ENCODE data around the gene FITM2.
A peak's percentile ranks its signal among the peaks of the same experiment; 100 is the strongest.
"Not testable (repeated sequence)": the region's sequence is repeated elsewhere in the genome, so short reads cannot be mapped to it uniquely, and the experiment has no call there.

The FITM2 gene

GRCh38 chr20:44310664-44311639 lies at the start of gene FITM2:
Gene FITM2 (minus strand): TSS chr20:44311202. CDS start chr20:44311148, 54 bp downstream.
- peak; percentile 94 to 95 for DNase-seq

DNA sequence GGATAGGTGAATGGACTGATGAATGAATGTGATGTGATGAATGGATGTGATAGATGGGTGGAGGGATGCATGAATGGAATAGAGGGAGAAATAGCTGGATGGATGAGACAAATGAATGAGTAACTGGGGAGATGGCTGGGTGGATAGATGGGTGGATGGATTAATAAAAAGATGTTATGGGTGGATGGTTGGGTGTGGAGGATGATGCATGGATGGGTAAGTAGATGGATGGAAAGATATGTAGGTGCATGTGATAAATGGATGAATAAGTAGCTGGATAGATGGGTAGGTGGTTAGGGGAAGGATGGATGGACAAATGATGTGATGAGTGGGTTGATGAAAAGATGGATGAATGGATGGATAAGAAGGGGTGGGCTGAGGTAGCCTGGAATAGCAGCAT lies 49.2 kb upstream of the FITM2 start:
- DNase-seq, result no peak

GRCh38 chr20:44358776-44359175 lies 47.8 kb upstream of the FITM2 start:
- DNase-seq, result no peak

DNA sequence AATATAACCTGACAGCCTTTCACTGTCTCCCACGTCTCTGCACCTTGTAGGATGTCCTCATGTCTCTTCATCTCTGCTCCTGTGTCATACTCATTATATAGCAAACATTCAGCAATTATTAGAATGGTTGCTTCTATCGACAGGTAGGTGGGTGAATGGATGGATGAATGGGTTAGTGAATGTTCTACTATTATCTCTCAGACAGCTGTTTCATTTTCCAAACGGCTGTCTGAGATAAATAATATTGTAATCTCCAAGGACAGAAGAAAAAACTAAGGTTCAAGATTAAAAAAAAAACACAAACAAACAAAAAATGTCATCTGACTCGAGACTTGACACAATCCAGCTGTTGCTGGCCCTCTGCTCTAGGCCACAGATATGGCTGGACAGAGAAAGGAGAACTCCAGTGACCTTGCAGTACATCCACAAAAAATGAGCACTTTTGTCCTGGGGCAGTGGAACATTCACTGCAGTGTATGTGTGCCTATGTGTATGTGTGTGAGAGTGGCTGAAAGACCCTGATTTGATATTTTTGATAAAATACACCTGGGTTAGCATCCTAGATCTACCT lies 46.6 kb upstream of the FITM2 start:
- DNase-seq, result no peak

DNA sequence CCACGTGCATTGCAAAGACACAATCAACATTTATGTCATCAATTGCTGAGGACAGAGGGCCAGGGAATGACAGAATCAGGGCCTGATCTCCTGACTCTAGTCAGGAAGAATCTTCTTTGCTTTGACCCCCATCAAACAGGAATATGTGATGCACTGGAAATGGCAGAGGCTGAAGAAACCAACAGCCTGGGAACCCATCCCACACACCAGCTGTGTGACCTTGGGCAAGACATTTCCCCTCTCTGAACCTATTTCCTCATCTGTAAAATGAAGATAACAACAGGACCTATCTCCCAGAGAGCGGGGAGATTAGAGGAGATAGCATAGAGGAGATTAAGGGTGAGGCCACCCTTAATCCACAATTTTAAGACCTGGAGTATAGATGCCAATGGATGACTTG lies 46.0 kb upstream of the FITM2 start:
- no peak for DNase-seq

GRCh38 chr20:44356353-44356723 lies 45.3 kb upstream of the FITM2 start:
- DNase-seq, result no peak

GRCh38 chr20:44355498-44356352 lies 44.7 kb upstream of the FITM2 start, which contains the start of gene HNF4A:
Gene HNF4A (plus strand): TSS chr20:44355699. CDS start chr20:44355805, 106 bp downstream.
- no peak for DNase-seq

DNA sequence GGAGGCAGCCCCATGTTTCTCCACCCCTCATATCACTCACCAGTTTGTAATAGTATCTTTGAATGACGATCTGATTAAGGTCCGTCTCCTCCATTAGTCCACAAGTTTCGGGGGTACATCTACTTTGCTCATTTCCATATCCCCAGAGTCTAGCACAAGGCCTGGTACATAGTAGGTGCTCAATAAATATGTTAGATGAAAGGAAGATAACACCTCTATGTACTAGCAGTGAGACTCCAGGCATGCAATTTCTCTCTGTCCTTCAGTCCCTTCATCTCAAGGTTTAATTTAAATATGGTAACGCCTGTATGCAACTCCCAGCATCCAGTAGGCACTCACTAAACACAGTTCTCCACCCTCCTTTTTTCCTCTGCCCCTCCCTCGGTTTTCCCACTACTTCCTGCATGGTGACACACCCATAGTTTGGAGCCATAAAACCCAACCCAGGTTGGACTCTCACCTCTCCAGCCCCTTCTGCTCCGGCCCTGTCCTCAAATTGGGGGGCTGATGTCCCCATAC lies 44.0 kb upstream of the FITM2 start:
- DNase-seq, result no peak

DNA sequence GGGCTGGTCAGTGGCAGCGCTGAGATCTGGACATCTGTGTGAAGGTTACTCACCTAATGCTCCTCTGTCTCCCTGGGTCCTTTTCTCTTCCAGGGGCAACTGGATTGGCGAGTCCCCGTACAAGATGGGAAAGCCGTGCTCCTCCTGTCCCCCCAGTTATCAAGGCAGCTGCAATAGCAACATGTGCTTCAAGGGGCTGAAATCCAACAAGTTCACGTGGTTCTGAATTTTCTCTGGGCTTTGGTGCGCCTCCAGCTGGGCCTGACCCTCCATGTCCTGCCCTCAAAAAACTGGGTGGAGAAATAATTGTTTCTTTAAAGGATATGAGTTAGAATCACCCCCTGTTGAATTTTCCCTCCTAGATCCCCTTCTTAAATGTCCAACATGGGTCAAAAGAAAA lies 39.6 kb upstream of the FITM2 start:
- no peak for DNase-seq

GRCh38 chr20:44349349-44349748 lies 38.3 kb upstream of the FITM2 start:
- DNase-seq, result no peak

- no peak for DNase-seq
Observed at GRCh38 chr20:44348168-44348659, 37.2 kb upstream of the FITM2 start.

- DNase-seq, result not testable (repeated sequence)
Observed at GRCh38 chr20:44345941-44346340, 34.9 kb upstream of the FITM2 start.

GRCh38 chr20:44345147-44345546 lies 34.1 kb upstream of the FITM2 start:
- DNase-seq, result no peak

- DNase-seq, result no peak
Observed at GRCh38 chr20:44344723-44345122, 33.7 kb upstream of the FITM2 start.

- DNase-seq, result no peak
Observed at GRCh38 chr20:44343162-44343675, 32.2 kb upstream of the FITM2 start.

- DNase-seq, result no peak
Observed at GRCh38 chr20:44342248-44342647, 31.2 kb upstream of the FITM2 start.

DNA sequence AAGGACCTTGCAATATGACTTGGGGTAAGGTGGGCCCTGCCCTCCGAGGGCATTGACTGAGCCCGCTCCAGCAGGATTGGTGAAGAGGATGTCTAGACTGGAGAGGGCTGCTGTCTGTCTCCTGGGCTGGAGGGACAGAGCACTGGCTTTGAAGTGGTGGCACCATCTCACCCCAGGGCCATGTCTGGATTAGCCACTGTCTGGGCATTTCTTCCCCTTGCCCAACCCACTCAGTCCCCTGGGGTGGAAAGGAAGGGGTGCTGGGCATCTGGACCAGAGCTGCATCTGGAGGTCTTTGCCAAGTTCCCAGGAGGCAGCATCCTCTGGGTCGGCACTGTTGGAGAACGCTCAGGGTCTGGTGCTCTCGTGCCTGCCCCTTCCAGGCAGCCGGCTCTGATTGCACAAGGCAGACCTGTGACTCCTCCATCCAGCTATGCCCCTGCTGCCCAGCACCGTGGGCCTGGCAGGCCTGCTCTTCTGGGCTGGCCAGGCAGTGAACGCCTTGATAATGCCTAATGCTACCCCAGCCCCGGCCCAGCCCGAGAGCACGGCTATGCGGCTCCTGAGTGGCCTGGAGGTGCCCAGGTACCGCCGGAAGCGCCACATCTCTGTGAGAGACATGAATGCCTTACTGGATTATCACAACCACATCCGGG lies 25.9 kb upstream of the FITM2 start, which contains the start of gene R3HDML:
Gene R3HDML (plus strand): TSS at position 319 of the 656 bp plus-strand sequence. CDS start 115 bp downstream, at position 434.
- DNase-seq, result no peak

DNA sequence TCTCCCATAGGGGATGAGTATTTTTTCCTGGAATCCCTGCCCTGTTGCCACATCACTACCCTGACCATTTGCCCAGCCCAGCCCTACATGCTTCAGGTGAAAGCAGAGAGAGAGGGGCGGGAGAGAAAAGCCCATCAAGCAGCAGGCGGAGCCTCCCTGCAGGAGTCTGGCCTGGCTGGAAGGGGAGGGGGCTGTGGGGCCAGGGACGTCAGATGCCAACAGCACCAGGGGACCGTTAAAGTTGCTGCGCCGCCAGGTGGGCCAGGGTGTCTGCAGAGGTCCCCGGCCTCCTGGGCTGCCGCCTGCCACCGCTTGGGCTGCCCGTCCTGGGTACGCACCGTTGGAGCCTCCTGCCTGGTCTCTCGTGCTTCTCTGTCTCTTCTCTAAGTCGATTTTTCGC lies 25.1 kb upstream of the FITM2 start:
- DNase-seq, result no peak

GRCh38 chr20:44335675-44336074 lies 24.7 kb upstream of the FITM2 start:
- DNase-seq, result no peak

GRCh38 chr20:44334709-44335108 lies 23.7 kb upstream of the FITM2 start:
- DNase-seq, result no peak

- peak in 1 of 2 experiments; percentile 15 for DNase-seq
Observed at GRCh38 chr20:44334306-44334705, 23.3 kb upstream of the FITM2 start.

DNA sequence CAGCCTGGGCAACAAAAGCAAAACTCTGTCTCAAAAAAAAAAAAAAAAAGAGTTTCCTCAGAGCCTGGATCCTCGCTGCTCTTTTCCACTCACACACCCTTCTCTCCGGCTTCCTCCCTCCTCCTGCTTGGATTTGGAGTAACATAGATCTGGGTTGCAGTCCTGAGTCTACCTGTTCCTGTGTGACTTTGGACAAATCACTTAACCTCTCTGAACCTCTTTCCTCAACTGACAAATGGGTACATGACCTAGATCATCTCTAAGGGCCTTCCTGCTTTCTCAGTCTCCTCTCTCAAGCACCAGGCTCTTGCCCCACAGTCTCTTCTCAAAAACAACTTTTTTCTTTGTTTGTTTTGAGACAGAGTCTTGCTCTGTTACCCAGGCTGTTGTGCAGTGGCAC lies 20.2 kb upstream of the FITM2 start:
- no peak for DNase-seq

Measured in NCI-H524 (cell line).